Stimulated activated CD4-positive, alpha-beta T cell treated with anti-CD3 and anti-CD28 coated beads, Interleukin-15, amount 100 ng/mL, for 48 hours (primary cell): Measurements from ENCODE around the gene RELL1.
"Not testable (repeated sequence)": the region's sequence is repeated elsewhere in the genome, so short reads cannot be mapped to it uniquely, and the experiment has no call there.

ENCODE experiments used
- DNase-seq, 2 donors: peaks; one replicate each; pipeline ENCODE4 v3.0.0-alpha.2; 2020; ENCODE audit warnings: low read depth in 2 of 2

RELL1 gene

GRCh38 chr4:37693030-37693429 is 6.9 kb upstream of the RELL1 start:
- no peak for DNase-seq

- DNase-seq, result no peak
Observed at GRCh38 chr4:37690976-37691375, 4.8 kb upstream of the RELL1 start.

GRCh38 chr4:37689353-37690095 is 3.3 kb upstream of the RELL1 start:
- DNase-seq, result no peak

- DNase-seq, result no peak
Observed at GRCh38 chr4:37687681-37688080, 1.5 kb upstream of the RELL1 start.

- no peak for DNase-seq
Observed at GRCh38 chr4:37687194-37687562, 1.0 kb upstream of the RELL1 start.

- DNase-seq, result peak in 1 of 2 donors; percentile 16
Observed at GRCh38 chr4:37685823-37686372, 278 bp downstream of the RELL1 start.

- no peak for DNase-seq
Observed at GRCh38 chr4:37685161-37685822, 884 bp downstream of the RELL1 start.

GRCh38 chr4:37684154-37684553 is 2.0 kb downstream of the RELL1 start:
- DNase-seq, result no peak

GRCh38 chr4:37682701-37683401 is 3.3 kb downstream of the RELL1 start:
- DNase-seq, result no peak

- DNase-seq, result no peak
Observed at GRCh38 chr4:37680089-37680488, 6.1 kb downstream of the RELL1 start.

- DNase-seq, result no peak
Observed at GRCh38 chr4:37679301-37679700, 6.9 kb downstream of the RELL1 start.

GRCh38 chr4:37678624-37679023 is 7.6 kb downstream of the RELL1 start:
- no peak for DNase-seq

- DNase-seq, result no peak
Observed at GRCh38 chr4:37675587-37676290, 10.4 kb downstream of the RELL1 start.

GRCh38 chr4:37674439-37674838 is 11.7 kb downstream of the RELL1 start:
- DNase-seq, result no peak

GRCh38 chr4:37673538-37674192 is 12.5 kb downstream of the RELL1 start:
- no peak for DNase-seq

GRCh38 chr4:37671072-37671471 is 15.1 kb downstream of the RELL1 start:
- no peak for DNase-seq

GRCh38 chr4:37670249-37670648 is 15.9 kb downstream of the RELL1 start:
- DNase-seq, result no peak

GRCh38 chr4:37669124-37669523 is 17.1 kb downstream of the RELL1 start:
- not testable (repeated sequence) for DNase-seq

- no peak for DNase-seq
Observed at GRCh38 chr4:37667197-37668100, 18.7 kb downstream of the RELL1 start.

- no peak for DNase-seq
Observed at GRCh38 chr4:37666625-37667071, 19.5 kb downstream of the RELL1 start.
